Cerebellar nuclear complex (tissue), 1 donor: ENCODE results near the gene AKAP13.

Source experiments
- DNase-seq, 2 experiments: peaks; one replicate each; lab custom pipeline; 2025; lab: John Stamatoyannopoulos, UW

Gene AKAP13

GRCh38 chr15:85445361-85445760, 65.0 kb downstream of the AKAP13 start:
- DNase-seq, result no peak

- DNase-seq, result no peak
Measured at GRCh38 chr15:85451099-85451700, 70.8 kb downstream of the AKAP13 start.

- no peak for DNase-seq
Measured at GRCh38 chr15:85452436-85452835, 72.0 kb downstream of the AKAP13 start.

GRCh38 chr15:85453144-85453872, 72.9 kb downstream of the AKAP13 start:
- DNase-seq, result no peak

GRCh38 chr15:85454403-85454802, 74.0 kb downstream of the AKAP13 start:
- DNase-seq, result no peak

- DNase-seq, result no peak
Measured at GRCh38 chr15:85455891-85456290, 75.5 kb downstream of the AKAP13 start.

- no peak for DNase-seq
Measured at GRCh38 chr15:85456798-85457197, 76.4 kb downstream of the AKAP13 start.

GRCh38 chr15:85457392-85457968, 77.1 kb downstream of the AKAP13 start:
- DNase-seq, result no peak

GRCh38 chr15:85458764-85459163, 78.4 kb downstream of the AKAP13 start:
- no peak for DNase-seq

GRCh38 chr15:85462029-85462428, 81.6 kb downstream of the AKAP13 start:
- no peak for DNase-seq

GRCh38 chr15:85463276-85463892, 83.0 kb downstream of the AKAP13 start:
- DNase-seq, result no peak

GRCh38 chr15:85463976-85464375, 83.6 kb downstream of the AKAP13 start:
- DNase-seq, result no peak

GRCh38 chr15:85464471-85464870, 84.1 kb downstream of the AKAP13 start:
- DNase-seq, result no peak

GRCh38 chr15:85470563-85471271, 90.3 kb downstream of the AKAP13 start:
- no peak for DNase-seq

GRCh38 chr15:85472349-85472748, 91.9 kb downstream of the AKAP13 start:
- no peak for DNase-seq

GRCh38 chr15:85473455-85473854, 93.1 kb downstream of the AKAP13 start:
- DNase-seq, result no peak

- DNase-seq, result no peak
Measured at GRCh38 chr15:85474700-85475316, 94.4 kb downstream of the AKAP13 start.

GRCh38 chr15:85475317-85475701, 94.9 kb downstream of the AKAP13 start:
- no peak for DNase-seq

GRCh38 chr15:85475711-85476110, 95.3 kb downstream of the AKAP13 start:
- no peak for DNase-seq

- no peak for DNase-seq
Measured at GRCh38 chr15:85477061-85477460, 96.7 kb downstream of the AKAP13 start.

GRCh38 chr15:85477730-85478129, 97.3 kb downstream of the AKAP13 start:
- no peak for DNase-seq

- no peak for DNase-seq
Measured at GRCh38 chr15:85479071-85479647, 98.8 kb downstream of the AKAP13 start.
